Astrocyte (in vitro differentiated cells and primary cell): ENCODE results near the gene KRCC1. TPM values are rescaled to one million over a fixed set of nuclear protein-coding genes. Genes with fewer than 3 reads are reported as not detected.

Experiments
- DNase-seq: peaks from one replicate; pipeline ENCODE4 v3.0.0-alpha.2; 2010; ENCODE audit warnings: low read depth
- FAIRE-seq: peaks from 2 replicates; lab custom pipeline; 2011; peaks lifted over from hg19 to GRCh38; lab: Jason Lieb, UNC
- H2AFZ ChIP-seq: 2 replicates; pipeline ENCODE4 v1.6.0; 2012; ENCODE audit warnings: low read depth, low read length, inconsistent platforms
- H3K27ac ChIP-seq: 2 replicates; pipeline ENCODE4 v1.5.1; 2011; ENCODE audit warnings: low read depth, low read length, inconsistent platforms
- H3K27me3 ChIP-seq: 2 replicates; pipeline ENCODE4 v1.6.0; 2011; ENCODE audit warnings: low read length, inconsistent platforms; ENCODE audit not compliant: insufficient read depth
- H3K36me3 ChIP-seq: 2 replicates; pipeline ENCODE4 v1.5.1; 2011; ENCODE audit warnings: low read length, inconsistent platforms; ENCODE audit not compliant: insufficient read depth
- H3K4me1 ChIP-seq: 2 replicates; pipeline ENCODE4 v1.5.1; 2011; ENCODE audit warnings: low read length, inconsistent platforms; ENCODE audit not compliant: insufficient read depth
- H3K4me2 ChIP-seq: 2 replicates; pipeline ENCODE4 v1.6.0; 2012; ENCODE audit warnings: low read length, inconsistent platforms
- H3K4me3 ChIP-seq: 2 replicates; pipeline ENCODE4 v1.5.1; 2011; ENCODE audit warnings: low read depth, mild to moderate bottlenecking, low read length, inconsistent platforms; ENCODE audit not compliant: insufficient read depth
- H3K79me2 ChIP-seq: 2 replicates; pipeline ENCODE4 v1.6.0; 2012; ENCODE audit warnings: mild to moderate bottlenecking, low read length, inconsistent platforms; ENCODE audit not compliant: insufficient read depth
- H3K9ac ChIP-seq: 2 replicates; pipeline ENCODE4 v1.6.0; 2012; ENCODE audit warnings: mild to moderate bottlenecking, low read length, inconsistent platforms
- H3K9me3 ChIP-seq: 2 replicates; pipeline ENCODE4 v1.5.1; 2012; ENCODE audit warnings: low read depth, mild to moderate bottlenecking, low read length, inconsistent platforms; ENCODE audit not compliant: insufficient read depth
- H4K20me1 ChIP-seq: 2 replicates; pipeline ENCODE4 v1.6.0; 2012; ENCODE audit warnings: low read length, inconsistent platforms; ENCODE audit not compliant: insufficient read depth
- H3K27ac Mint-ChIP-seq: one replicate; pipeline ENCODE4 v1.8.0; 2021; ENCODE audit warnings: mild to moderate bottlenecking, mixed read lengths; ENCODE audit not compliant: unreplicated experiment
- H3K27me3 Mint-ChIP-seq: one replicate; pipeline ENCODE4 v1.8.0; 2021; ENCODE audit warnings: low read depth, mixed read lengths; ENCODE audit not compliant: unreplicated experiment
- H3K36me3 Mint-ChIP-seq: one replicate; pipeline ENCODE4 v1.8.0; 2021; ENCODE audit warnings: low read depth, mixed read lengths; ENCODE audit not compliant: unreplicated experiment
- H3K4me1 Mint-ChIP-seq: one replicate; pipeline ENCODE4 v1.8.0; 2021; ENCODE audit warnings: low read depth, mixed read lengths; ENCODE audit not compliant: unreplicated experiment
- H3K4me3 Mint-ChIP-seq: one replicate; pipeline ENCODE4 v1.8.0; 2021; ENCODE audit warnings: mild to moderate bottlenecking, moderate library complexity, mixed read lengths; ENCODE audit not compliant: unreplicated experiment
- H3K9me3 Mint-ChIP-seq: one replicate; pipeline ENCODE4 v1.8.0; 2021; ENCODE audit warnings: mild to moderate bottlenecking, mixed read lengths; ENCODE audit not compliant: unreplicated experiment
- EZH2 ChIP-seq: IDR thresholded peaks from 2 replicates; pipeline ENCODE4 v1.6.1; 2012; ENCODE audit warnings: mild to moderate bottlenecking, low read length, inconsistent platforms; ENCODE audit not compliant: insufficient read depth
- total RNA-seq: library from RNA; stranded (reverse); gene quantifications from 2 replicates; pipeline ENCODE4 v1.2.1, GENCODE V29; 2021
- TF ChIP-seq, protein P1 (sequence below): IDR thresholded peaks from 2 replicates; pipeline ENCODE4 v1.5.1; 2011; ENCODE audit warnings: low read depth, mild to moderate bottlenecking, inconsistent platforms, low read length, moderate library complexity; ENCODE audit not compliant: insufficient read depth

The KRCC1 gene
- total RNA-seq, 1 donor from 2014 or later = 17.7 TPM

DNA sequence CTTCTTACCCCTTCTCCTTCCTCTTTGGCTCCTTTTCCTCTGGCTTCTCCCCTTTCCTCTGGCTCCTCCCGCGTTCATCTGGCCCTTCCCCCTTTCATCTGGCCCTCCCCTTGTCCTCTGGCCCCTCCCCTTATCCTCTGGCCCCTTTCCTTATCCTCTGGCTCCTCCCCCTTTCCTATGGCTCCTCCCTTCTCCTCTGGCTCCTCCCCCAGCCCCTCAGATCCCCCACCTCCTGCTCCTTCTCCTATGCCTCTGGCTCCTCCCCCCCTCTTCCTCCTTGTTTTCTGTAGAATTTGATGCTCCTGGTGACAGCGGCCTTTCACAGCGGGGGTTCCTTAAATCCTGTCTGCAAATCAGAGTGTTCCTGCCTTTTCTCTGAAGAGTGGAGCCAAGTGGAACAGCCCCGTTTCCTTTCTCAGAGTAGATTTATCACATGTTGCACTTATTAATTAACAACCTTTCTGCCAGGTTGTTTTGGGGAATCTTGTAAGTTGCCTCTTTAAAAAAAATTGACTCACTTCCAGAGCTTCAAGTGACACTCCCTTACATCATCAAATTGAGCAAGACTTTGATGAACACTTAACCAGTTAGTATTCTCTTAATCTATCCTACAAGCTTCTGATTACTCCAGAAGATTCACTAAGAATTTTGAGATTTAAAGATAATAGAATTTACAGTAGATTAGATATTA lies 44.4 kb upstream of the KRCC1 start:
- H3K4me3 ChIP-seq = no peak overlapping the region
- H3K4me3 Mint-ChIP-seq = no peak overlapping the region
- no peaks in the 10 kb centered on the region for H3K4me1 Mint-ChIP-seq
- H3K9me3 Mint-ChIP-seq = peaks cover 3% of the 10 kb centered on the region
- H2AFZ ChIP-seq = no peak overlapping the region
- H3K4me2 ChIP-seq = no peak overlapping the region
- H3K9ac ChIP-seq = no peak overlapping the region
- no peak overlapping the region for H3K27ac Mint-ChIP-seq
- no peak for TF ChIP-seq EZH2
- TF ChIP-seq, protein P1, sequence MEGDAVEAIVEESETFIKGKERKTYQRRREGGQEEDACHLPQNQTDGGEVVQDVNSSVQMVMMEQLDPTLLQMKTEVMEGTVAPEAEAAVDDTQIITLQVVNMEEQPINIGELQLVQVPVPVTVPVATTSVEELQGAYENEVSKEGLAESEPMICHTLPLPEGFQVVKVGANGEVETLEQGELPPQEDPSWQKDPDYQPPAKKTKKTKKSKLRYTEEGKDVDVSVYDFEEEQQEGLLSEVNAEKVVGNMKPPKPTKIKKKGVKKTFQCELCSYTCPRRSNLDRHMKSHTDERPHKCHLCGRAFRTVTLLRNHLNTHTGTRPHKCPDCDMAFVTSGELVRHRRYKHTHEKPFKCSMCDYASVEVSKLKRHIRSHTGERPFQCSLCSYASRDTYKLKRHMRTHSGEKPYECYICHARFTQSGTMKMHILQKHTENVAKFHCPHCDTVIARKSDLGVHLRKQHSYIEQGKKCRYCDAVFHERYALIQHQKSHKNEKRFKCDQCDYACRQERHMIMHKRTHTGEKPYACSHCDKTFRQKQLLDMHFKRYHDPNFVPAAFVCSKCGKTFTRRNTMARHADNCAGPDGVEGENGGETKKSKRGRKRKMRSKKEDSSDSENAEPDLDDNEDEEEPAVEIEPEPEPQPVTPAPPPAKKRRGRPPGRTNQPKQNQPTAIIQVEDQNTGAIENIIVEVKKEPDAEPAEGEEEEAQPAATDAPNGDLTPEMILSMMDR = no peak
- no peaks in the 10 kb centered on the region for H3K27me3 ChIP-seq
- H4K20me1 ChIP-seq = no peaks in the 10 kb centered on the region
- H3K36me3 ChIP-seq = no peaks in the 10 kb centered on the region
- H3K36me3 Mint-ChIP-seq = no peaks in the 10 kb centered on the region
- no peak overlapping the region for H3K27ac ChIP-seq
- FAIRE-seq (no peak), DNase-seq (no peak)
- no peaks in the 10 kb centered on the region for H3K9me3 ChIP-seq
- peaks cover 25% of the 10 kb centered on the region for H3K27me3 Mint-ChIP-seq
- no peaks in the 10 kb centered on the region for H3K79me2 ChIP-seq
- no peaks in the 10 kb centered on the region for H3K4me1 ChIP-seq

DNA sequence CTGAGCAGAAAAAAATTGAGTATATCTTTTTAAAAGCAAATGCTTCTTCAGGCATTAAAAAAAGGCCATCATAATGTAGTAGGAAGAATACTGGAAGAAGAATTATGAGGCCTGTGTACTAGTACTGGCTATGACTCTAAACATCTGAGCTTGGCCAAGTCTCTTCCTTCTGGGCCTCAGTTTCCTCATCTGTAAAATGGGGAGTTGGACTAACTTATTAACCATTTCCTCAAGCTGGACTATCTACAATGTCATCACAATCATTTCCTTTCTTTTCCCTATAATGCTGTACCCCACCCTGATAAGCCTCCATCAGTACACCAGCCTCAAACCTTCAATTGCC lies 42.9 kb upstream of the KRCC1 start:
- no peak overlapping the region for H3K4me3 Mint-ChIP-seq
- no peaks in the 10 kb centered on the region for H3K36me3 Mint-ChIP-seq
- Histone ChIP-seq H2AFZ (no peak overlapping the region), H3K4me2 (no peak overlapping the region), H3K36me3 (no peaks in the 10 kb centered on the region), H3K27ac (no peak overlapping the region), H3K4me3 (no peak overlapping the region), H4K20me1 (no peaks in the 10 kb centered on the region), H3K27me3 (no peaks in the 10 kb centered on the region), H3K4me1 (no peaks in the 10 kb centered on the region), H3K9me3 (no peaks in the 10 kb centered on the region), H3K9ac (no peak overlapping the region), H3K79me2 (no peaks in the 10 kb centered on the region)
- H3K27ac Mint-ChIP-seq = no peak overlapping the region
- TF ChIP-seq, protein P1 = no peak
- no peak for TF ChIP-seq EZH2
- H3K27me3 Mint-ChIP-seq = peaks cover 20% of the 10 kb centered on the region
- peaks cover 3% of the 10 kb centered on the region for H3K9me3 Mint-ChIP-seq
- DNase-seq (no peak), FAIRE-seq (no peak)
- no peaks in the 10 kb centered on the region for H3K4me1 Mint-ChIP-seq

DNA sequence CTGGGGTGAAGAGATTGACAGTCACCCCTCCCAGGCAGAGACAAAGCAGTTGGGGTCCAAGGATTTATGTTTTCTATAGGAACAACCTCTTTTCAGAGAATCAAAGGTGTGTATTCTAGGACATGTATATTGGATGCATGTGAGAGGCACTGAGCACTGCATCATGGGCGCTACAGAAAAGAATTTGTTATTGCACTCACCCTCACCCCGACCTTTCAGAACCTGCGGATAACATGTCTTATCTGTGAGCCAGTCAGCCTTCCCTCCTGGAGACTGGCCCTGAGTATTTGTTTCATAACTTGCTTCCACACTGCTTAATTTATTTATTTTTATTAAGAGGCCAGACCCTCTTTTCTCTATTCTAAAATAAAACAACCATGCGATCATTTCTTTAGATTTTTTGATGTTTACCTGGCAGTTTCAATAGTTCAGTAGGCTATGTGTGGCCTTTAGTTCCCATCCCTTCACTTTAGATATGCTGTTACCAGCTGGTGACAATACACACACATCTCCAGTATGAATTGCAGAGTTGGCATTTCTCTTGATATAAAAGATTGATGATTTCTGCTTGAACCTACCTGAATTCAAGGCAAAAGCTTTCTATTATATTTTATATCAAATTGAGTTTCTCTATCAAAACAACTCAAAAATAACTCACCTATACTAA lies 42.4 kb upstream of the KRCC1 start:
- Histone ChIP-seq H3K27ac (no peak overlapping the region), H3K9me3 (no peaks in the 10 kb centered on the region), H2AFZ (no peak overlapping the region), H3K4me2 (no peak overlapping the region), H3K36me3 (no peaks in the 10 kb centered on the region), H3K79me2 (no peaks in the 10 kb centered on the region), H3K27me3 (no peaks in the 10 kb centered on the region), H4K20me1 (no peaks in the 10 kb centered on the region), H3K9ac (no peak overlapping the region), H3K4me1 (no peaks in the 10 kb centered on the region), H3K4me3 (no peak overlapping the region)
- no peak for DNase-seq
- Mint-ChIP-seq H3K4me1 (no peaks in the 10 kb centered on the region), H3K4me3 (no peak overlapping the region), H3K9me3 (no peaks in the 10 kb centered on the region), H3K36me3 (no peaks in the 10 kb centered on the region), H3K27ac (no peak overlapping the region), H3K27me3 (peaks cover 18% of the 10 kb centered on the region)
- TF ChIP-seq, protein P1 = no peak
- no peak for FAIRE-seq
